Mucosa of rectum (tissue), 2 donors: ENCODE data around the gene SLC25A39.

Experiments used
- H3K27ac ChIP-seq, 2 donors: one replicate each; pipeline ENCODE4 v1.7.0; 2013; ENCODE audit warnings: inconsistent platforms in 2 of 2, low read depth in 2 of 2, low read length in 2 of 2
- H3K27me3 ChIP-seq, 2 donors: one replicate each; pipeline ENCODE4 v1.7.0; 2013; ENCODE audit warnings: low read length in 2 of 2; ENCODE audit not compliant: control insufficient read depth in 2 of 2, insufficient read depth in 2 of 2
- H3K36me3 ChIP-seq, 2 donors: one replicate each; pipeline ENCODE4 v1.7.0; 2013; ENCODE audit warnings: low read length in 2 of 2; ENCODE audit not compliant: control insufficient read depth in 2 of 2, insufficient read depth in 2 of 2
- H3K4me1 ChIP-seq, 2 donors: one replicate each; pipeline ENCODE4 v1.7.0; 2013; ENCODE audit warnings: low read length in 2 of 2, mild to moderate bottlenecking in 1 of 2; ENCODE audit not compliant: control insufficient read depth in 2 of 2, insufficient read depth in 2 of 2
- H3K4me3 ChIP-seq, 2 donors: one replicate each; pipeline ENCODE4 v1.7.0; 2013; ENCODE audit warnings: low read length in 2 of 2
- H3K9ac ChIP-seq, 2 donors: one replicate each; pipeline ENCODE4 v1.7.0; 2013; ENCODE audit warnings: low read length in 2 of 2, low read depth in 1 of 2, mild to moderate bottlenecking in 1 of 2
- H3K9me3 ChIP-seq, 2 donors: one replicate each; pipeline ENCODE4 v1.7.0; 2013; ENCODE audit warnings: low read length in 2 of 2; ENCODE audit not compliant: control insufficient read depth in 2 of 2
- donor health status: healthy.
- donor health status: Normal muscosa, but diverticular disease.

Gene SLC25A39

GRCh38 chr17:44361292-44362260 is 37.0 kb upstream of the SLC25A39 start:
- Histone ChIP-seq H3K9me3 (no peaks in the 10 kb centered on the region), H3K9ac (no peak overlapping the region), H3K27me3 (peaks cover 15 to 26% of the 10 kb centered on the region in 2 donors), H3K27ac (no peak overlapping the region), H3K4me3 (no peak overlapping the region), H3K4me1 (peaks cover 2 to 6% of the 10 kb centered on the region in 2 donors), H3K36me3 (no peaks in the 10 kb centered on the region)

GRCh38 chr17:44360826-44361225 is 36.2 kb upstream of the SLC25A39 start:
- H3K27me3 ChIP-seq, result peaks cover 13 to 21% of the 10 kb centered on the region in 2 donors

GRCh38 chr17:44360144-44360533 is 35.5 kb upstream of the SLC25A39 start:
- no peaks in the 10 kb centered on the region for H3K36me3 ChIP-seq
- peaks cover 13 to 21% of the 10 kb centered on the region in 2 donors for H3K27me3 ChIP-seq
- H3K9me3 ChIP-seq, result no peaks in the 10 kb centered on the region
- H3K4me1 ChIP-seq, result peaks cover 2 to 6% of the 10 kb centered on the region in 2 donors
- H3K4me3 ChIP-seq, result no peak overlapping the region
- no peak overlapping the region for H3K9ac ChIP-seq
- no peak overlapping the region for H3K27ac ChIP-seq

More at GRCh38 chr17:44360826-44361225, 36.2 kb upstream of the SLC25A39 start:
- Histone ChIP-seq H3K27ac (no peak overlapping the region), H3K9me3 (no peaks in the 10 kb centered on the region), H3K9ac (no peak overlapping the region), H3K4me1 (peaks cover 2 to 6% of the 10 kb centered on the region in 2 donors), H3K36me3 (no peaks in the 10 kb centered on the region), H3K4me3 (no peak overlapping the region)

GRCh38 chr17:44359458-44360143 is 35.0 kb upstream of the SLC25A39 start:
- Histone ChIP-seq H3K36me3 (no peaks in the 10 kb centered on the region), H3K9ac (no peak overlapping the region), H3K27me3 (peaks cover 10 to 21% of the 10 kb centered on the region in 2 donors), H3K4me1 (peaks cover 2 to 6% of the 10 kb centered on the region in 2 donors), H3K27ac (no peak overlapping the region), H3K4me3 (no peak overlapping the region), H3K9me3 (no peaks in the 10 kb centered on the region)

GRCh38 chr17:44359006-44359405 is 34.4 kb upstream of the SLC25A39 start:
- Histone ChIP-seq H3K27me3 (peaks cover 10 to 21% of the 10 kb centered on the region in 2 donors), H3K4me3 (no peak overlapping the region), H3K27ac (no peak overlapping the region), H3K4me1 (peaks cover 2 to 6% of the 10 kb centered on the region in 2 donors), H3K9me3 (no peaks in the 10 kb centered on the region), H3K36me3 (no peaks in the 10 kb centered on the region), H3K9ac (no peak overlapping the region)

GRCh38 chr17:44358066-44358465 is 33.4 kb upstream of the SLC25A39 start:
- H3K27ac ChIP-seq, result no peak overlapping the region
- no peak overlapping the region for H3K4me3 ChIP-seq
- H3K36me3 ChIP-seq, result peaks cover 0 to 2% of the 10 kb centered on the region in 2 donors
- H3K9ac ChIP-seq, result no peak overlapping the region
- H3K27me3 ChIP-seq, result peaks cover 10 to 21% of the 10 kb centered on the region in 2 donors
- H3K9me3 ChIP-seq, result no peaks in the 10 kb centered on the region
- H3K4me1 ChIP-seq, result peaks cover 2 to 4% of the 10 kb centered on the region in 2 donors

GRCh38 chr17:44356241-44356640 is 31.6 kb upstream of the SLC25A39 start:
- Histone ChIP-seq H3K9me3 (no peaks in the 10 kb centered on the region), H3K27me3 (peaks cover 6 to 15% of the 10 kb centered on the region in 2 donors), H3K4me1 (no peaks in the 10 kb centered on the region), H3K27ac (no peak overlapping the region), H3K9ac (no peak overlapping the region), H3K36me3 (peaks cover 15 to 17% of the 10 kb centered on the region in 2 donors), H3K4me3 (no peak overlapping the region)

- no peak overlapping the region for H3K27ac ChIP-seq
- no peak overlapping the region for H3K9ac ChIP-seq
- H3K36me3 ChIP-seq, result peaks cover 20 to 23% of the 10 kb centered on the region in 2 donors
- peaks cover 1 to 10% of the 10 kb centered on the region in 2 donors for H3K27me3 ChIP-seq
- H3K9me3 ChIP-seq, result no peaks in the 10 kb centered on the region
- no peaks in the 10 kb centered on the region for H3K4me1 ChIP-seq
- no peak overlapping the region for H3K4me3 ChIP-seq
Measured at GRCh38 chr17:44355642-44356099, 31.0 kb upstream of the SLC25A39 start.

GRCh38 chr17:44354582-44355561 is 30.2 kb upstream of the SLC25A39 start:
- H3K4me3 ChIP-seq, result no peak overlapping the region
- peaks cover 25 to 29% of the 10 kb centered on the region in 2 donors for H3K36me3 ChIP-seq
- H3K9me3 ChIP-seq, result no peaks in the 10 kb centered on the region
- H3K27me3 ChIP-seq, result peaks cover 0 to 7% of the 10 kb centered on the region in 2 donors
- no peak overlapping the region for H3K9ac ChIP-seq
- no peak overlapping the region for H3K27ac ChIP-seq
- H3K4me1 ChIP-seq, result no peaks in the 10 kb centered on the region
